HG02884 (cell line): Measurements from ENCODE around the gene FAM24B.
"Not testable (repeated sequence)": the region's sequence is repeated elsewhere in the genome, so short reads cannot be mapped to it uniquely, and the experiment has no call there.

ENCODE experiments used
- ATAC-seq: cut with Tn5 transposase; IDR thresholded peaks from one replicate; pipeline ENCODE4 v1.9.1; 2021; ENCODE audit warnings: mild to moderate bottlenecking, moderate library complexity; ENCODE audit not compliant: unreplicated experiment

Gene FAM24B

GRCh38 chr10:122879339-122880273 is at the start of gene FAM24B:
Gene FAM24B (minus strand): TSS chr10:122879581. CDS start chr10:122850515, 29,066 bp downstream.
- ATAC-seq, result peak; percentile 74

GRCh38 chr10:122915700-122916099 is 36.3 kb upstream of the FAM24B start:
- ATAC-seq, result no peak

DNA sequence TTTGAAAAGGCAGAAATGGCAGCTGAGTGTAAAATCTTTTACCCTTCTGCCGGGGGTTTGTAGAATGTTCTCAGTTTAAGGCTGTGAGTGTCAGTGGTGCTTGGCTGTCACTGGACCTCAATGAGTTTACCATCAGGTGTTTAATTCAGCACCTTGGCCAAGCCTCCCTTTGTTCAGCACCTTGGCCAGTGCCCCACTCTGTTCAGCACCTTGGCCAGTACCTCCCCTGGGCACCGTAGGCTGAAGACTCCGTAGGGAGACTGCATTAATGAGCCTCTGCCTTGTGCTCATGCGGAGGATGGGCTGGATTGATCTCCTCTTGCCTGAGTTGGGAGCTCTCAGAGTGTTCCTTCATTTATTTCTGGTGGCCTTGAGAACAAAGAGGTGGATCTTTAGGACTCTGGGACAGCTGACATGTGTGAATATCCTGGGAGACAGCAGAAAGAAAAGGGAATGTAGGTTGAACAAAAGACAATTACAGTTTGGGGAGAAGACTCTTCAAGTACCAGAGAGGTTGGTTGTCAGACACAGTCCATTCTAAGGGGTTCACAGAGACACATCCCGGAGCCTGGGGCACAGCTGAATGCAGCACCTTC is 32.6 kb upstream of the FAM24B start:
- no peak for ATAC-seq

DNA sequence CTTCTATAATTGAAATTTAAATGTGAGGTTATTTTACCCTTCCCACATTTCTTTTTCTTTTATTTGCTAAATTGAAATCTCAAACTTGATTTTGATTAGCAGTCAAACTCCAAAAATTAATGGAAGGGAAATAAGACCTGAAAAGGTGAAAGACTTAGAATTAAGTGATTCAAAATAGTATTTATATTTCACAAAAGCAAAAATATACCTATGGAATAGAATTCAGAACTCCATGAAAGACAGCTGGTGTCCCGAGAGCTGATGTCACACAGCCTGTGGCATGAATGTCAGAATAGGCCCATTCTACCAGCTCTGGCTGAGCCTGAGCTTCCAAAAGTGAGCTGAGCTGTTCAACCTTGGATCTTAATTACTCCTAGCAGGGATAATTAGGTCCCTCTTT is 30.9 kb upstream of the FAM24B start, which contains the start of gene FAM24A:
TSS of gene FAM24A (plus strand) at position 301 of the 400 bp plus-strand sequence. CDS start 1,025 bp downstream, outside the sequence.
- no peak for ATAC-seq

- ATAC-seq, result not testable (repeated sequence)
Observed at GRCh38 chr10:122903861-122904260, 24.5 kb upstream of the FAM24B start.

GRCh38 chr10:122894261-122894944 is 15.0 kb upstream of the FAM24B start:
- ATAC-seq, result no peak

- no peak for ATAC-seq
Observed at GRCh38 chr10:122884166-122884565, 4.8 kb upstream of the FAM24B start.

DNA sequence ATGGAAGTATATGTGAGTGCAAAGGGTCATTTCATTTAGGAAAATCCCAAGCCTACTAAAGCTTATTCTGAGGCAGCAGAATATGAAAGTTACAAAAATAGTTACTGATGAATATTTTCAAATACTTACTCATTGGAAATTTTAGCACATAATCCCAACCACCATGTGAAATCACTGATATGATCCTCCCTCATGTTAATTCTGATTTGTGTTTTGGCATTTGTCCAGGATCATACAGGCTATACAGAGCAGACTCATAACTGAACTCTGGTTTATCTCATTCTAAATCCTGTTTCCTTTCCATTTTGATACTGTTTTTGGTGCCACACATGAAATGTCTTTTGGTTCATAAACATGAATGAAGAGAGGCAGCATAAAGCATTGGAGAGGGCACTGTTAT is 3.4 kb upstream of the FAM24B start:
- no peak for ATAC-seq

DNA sequence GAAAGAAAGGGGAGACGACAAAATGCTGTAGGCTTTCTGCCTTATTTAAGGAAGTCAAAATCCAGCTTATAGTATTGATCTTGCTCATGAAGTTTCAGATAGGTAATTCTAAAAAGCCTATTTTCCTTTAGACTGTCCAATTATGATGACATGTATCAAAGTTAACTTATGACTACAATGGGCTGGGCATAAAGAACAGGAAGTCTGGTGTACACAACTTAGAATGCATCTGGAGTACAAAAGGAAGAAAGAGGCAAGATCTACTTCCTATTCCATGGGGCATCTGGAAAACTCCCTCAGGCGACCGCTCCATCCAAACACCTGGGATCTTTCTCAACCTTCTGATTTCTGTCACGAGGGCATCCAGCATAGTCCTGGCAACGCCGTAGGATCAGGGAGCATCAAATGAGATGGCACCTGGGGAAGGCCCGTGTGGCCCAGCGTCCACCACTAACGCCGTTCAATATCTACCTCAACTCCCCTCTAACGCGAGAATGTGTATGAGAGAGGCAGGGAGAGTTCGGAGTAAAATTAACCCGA is 512 bp downstream of the FAM24B start:
- no peak for ATAC-seq

- no peak for ATAC-seq
Observed at GRCh38 chr10:122877264-122877663, 2.1 kb downstream of the FAM24B start.

DNA sequence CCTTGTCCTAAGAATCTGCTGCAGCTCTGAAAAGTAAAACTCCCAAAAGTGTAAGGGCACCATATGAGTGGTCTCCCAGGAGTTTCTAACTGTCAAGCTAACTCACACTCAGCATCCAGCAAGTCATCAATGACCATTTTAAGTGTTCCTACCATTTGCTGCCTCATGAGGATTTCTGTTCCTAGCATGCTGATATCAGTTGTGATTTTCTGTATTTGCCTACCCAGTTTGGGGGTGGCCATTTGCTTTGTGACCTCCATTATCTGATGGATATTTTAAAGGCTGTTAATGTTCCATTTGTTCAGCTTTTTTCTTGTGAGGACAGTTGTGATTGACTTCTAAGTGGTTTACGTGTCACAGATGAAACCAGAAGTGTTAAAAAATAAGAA is 2.9 kb downstream of the FAM24B start:
- no peak for ATAC-seq

GRCh38 chr10:122875843-122876466 is 3.4 kb downstream of the FAM24B start:
- ATAC-seq, result no peak

DNA sequence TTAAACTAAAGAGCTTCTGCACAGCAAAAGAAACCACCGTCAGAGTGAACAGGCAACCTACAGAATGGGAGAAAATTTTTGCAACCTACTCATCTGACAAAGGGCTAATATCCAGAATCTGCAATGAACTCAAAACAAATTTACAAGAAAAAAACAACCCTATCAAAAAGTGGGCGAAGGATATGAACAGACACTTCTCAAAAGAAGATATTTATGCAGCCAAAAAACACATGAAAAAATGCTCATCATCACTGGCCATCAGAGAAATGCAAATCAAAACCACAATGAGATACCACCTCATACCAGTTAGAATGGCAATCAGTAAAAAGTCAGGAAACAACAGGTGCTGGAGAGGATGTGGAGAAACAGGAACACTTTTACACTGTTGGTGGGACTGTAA is 7.4 kb downstream of the FAM24B start:
- ATAC-seq, result not testable (repeated sequence)

- not testable (repeated sequence) for ATAC-seq
Observed at GRCh38 chr10:122868768-122869167, 10.6 kb downstream of the FAM24B start.

- ATAC-seq, result not testable (repeated sequence)
Observed at GRCh38 chr10:122866757-122867482, 12.5 kb downstream of the FAM24B start.

DNA sequence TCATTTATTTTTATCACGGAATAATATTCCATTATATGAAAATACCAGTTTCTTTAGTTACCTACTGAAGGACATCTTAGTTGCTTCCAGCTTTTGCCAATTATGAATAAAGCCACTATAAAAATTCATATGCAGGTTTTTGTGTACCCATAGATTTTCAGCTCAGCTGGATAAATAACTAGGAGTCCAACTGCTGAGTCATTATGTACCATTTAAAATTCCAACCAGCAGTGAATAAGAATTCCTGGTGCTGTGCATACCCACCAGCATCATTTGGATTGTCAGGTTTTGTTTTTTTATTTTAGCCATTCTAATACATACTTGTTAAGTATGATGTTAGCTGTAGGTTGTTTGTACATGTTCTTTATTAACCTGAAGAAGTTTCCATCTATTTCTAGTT is 14.5 kb downstream of the FAM24B start:
- ATAC-seq, result no peak

- no peak for ATAC-seq
Observed at GRCh38 chr10:122864194-122864592, 15.2 kb downstream of the FAM24B start.

DNA sequence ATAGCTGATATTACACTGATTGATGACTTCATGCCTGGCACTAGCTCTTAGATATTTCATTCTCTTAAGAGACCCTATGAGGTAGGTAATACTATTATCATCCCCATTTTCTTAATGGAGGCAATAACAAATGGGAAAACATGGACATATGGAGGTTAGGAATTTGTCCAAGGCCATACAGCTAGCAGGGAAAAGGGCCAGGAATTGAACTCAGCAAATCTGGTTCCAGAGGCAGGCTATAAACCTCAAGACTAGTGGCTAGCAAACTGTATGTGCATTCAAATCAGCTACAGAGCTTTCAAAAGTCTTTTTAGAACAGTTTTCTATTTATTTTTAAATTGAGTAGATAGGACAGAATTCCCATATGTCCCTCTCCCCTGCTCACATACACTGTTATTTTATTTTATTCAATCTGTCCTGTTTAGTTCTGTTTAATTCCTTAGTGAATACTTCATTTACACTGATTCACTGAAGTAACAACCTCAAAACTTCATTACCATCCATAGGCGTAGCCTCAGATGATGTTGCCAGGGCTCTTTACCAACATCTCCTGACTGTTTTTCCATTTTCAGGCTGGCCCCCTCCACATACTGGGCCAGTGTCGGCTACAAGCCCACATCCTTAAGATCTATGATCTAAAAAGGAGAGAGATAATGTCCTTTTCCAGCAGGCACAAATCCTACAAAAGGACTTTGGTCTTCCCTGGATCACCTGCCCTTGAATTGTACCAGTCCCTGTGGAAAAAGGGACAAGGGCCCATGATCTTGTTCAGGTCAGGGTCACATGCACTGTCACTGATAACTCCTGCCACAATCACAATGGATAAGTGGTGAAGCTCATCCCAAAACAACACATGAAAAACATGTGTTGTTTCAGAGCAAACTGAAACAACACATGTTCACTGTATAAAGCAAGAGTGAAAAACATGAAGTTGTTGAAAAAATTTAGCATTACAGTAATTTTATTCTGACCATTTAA is 15.9 kb downstream of the FAM24B start:
- ATAC-seq, result no peak

DNA sequence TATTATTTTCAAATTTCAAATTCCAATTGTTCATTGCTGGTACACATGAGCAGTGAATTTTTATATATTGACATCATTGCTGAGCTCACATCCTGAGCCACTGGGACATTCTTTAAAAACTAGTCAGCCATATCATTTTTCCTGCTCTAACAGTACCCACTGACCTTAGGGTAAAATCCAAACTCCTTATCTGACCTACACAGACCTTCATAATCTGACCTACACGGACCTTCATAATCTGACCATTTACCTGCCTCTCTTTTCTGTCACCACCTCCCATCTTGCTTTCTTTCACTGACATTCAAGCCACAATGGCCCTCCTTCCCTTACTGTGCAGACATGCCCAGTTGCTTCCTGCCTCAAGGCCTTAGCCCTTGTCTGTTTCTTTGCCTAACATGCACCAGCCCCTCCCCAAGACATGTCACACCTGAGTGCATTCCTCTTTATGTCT is 17.6 kb downstream of the FAM24B start:
- ATAC-seq, result no peak
